Left colon (tissue), 2 donors: ENCODE measurements around the gene REXO4. TPM values are rescaled to one million over a fixed set of nuclear protein-coding genes. Genes with fewer than 3 reads are reported as not detected.

ENCODE experiments used
- ATAC-seq: fragments of 200-7000 bp; cut with Tn5 transposase; one replicate; pipeline ENCODE4 v1.9.1; 2020; ENCODE audit warnings: mild to moderate bottlenecking, moderate library complexity
- DNase-seq, 2 donors: peaks; one replicate each; pipeline ENCODE4 v3.0.0-alpha.2; 2020
- intact Hi-C, 2 donors: fragments of 100-400 bp; cut with DNase I in 1 of 2; cut with micrococcal nuclease in 1 of 2; formaldehyde crosslinking; loops; one replicate each; pipeline versions ENCODE4 v1.11.2 to v1.14.0; 2022; cut with DNase I, micrococcal nuclease
- total RNA-seq, 2 donors: library from RNA; stranded (reverse); fragmentation: NEBNext Ultra II Directional; extraction: Animal tissue kit (Norgen Biotek cat#: 25700); gene quantifications; one replicate each; pipeline ENCODE4 v1.2.1, GENCODE V29; 2021
- donor health status: DM: no; HTN: no; CAD: no.
- donor health status: DM: yes; HTN: yes; CAD: no.

REXO4 gene
- total RNA-seq, 2 donors from 2014 or later: 18.4 to 22.5 TPM

GRCh38 chr9:133359399-133360175 is 58.2 kb downstream of the REXO4 start:
- DNase-seq (no peak), ATAC-seq (no peak)
- intact Hi-C loops: no loop called here

- intact Hi-C loops: no loop called here
- ATAC-seq (no peak), DNase-seq (no peak)
These were observed 60.2 kb downstream of the REXO4 start for GRCh38 chr9:133357656-133358055.

- ATAC-seq (peak; percentile 90), DNase-seq (peak; percentile 85 to 96)
- intact Hi-C loops: no loop called here
These were observed 61.3 kb downstream of the REXO4 start, which contains the start of the genes SURF1 and SURF2 for GRCh38 chr9:133356391-133357091. Gene SURF1, minus strand, starts transcription at chr9:133356487. Its CDS starts 34 bp downstream, at chr9:133356453. Gene SURF2, plus strand, starts transcription at chr9:133356550. Its CDS starts 43 bp downstream, at chr9:133356593.

Other genes with a start within 250 kb of the REXO4 start
- not detected for gene OBP2B, start 208.8 kb downstream of the REXO4 start, total RNA-seq
- 10 to 100 TPM; 77.6 to 95.1 TPM for gene ABO, start 142.8 kb downstream of the REXO4 start, total RNA-seq
- 10 to 100 TPM; 24.1 to 27.8 TPM for gene SURF6, start 81.8 kb downstream of the REXO4 start, total RNA-seq
- gene MED22, start 69.9 kb downstream of the REXO4 start, total RNA-seq: 10 to 100 TPM; 18.8 to 20.3 TPM
- 1,000 to 10,000 TPM; 1,331 to 1,405 TPM for gene RPL7A, start 69.8 kb downstream of the REXO4 start, total RNA-seq
- gene SURF1, start 61.5 kb downstream of the REXO4 start, total RNA-seq: 10 to 100 TPM; 42.0 to 48.2 TPM
- 10 to 100 TPM in 1 of 2 donors, 1 to 10 TPM in 1; 9.5 to 10.9 TPM for gene SURF2, start 61.5 kb downstream of the REXO4 start, total RNA-seq
- 100 to 1,000 TPM; 150 to 169 TPM for gene SURF4, start 42.0 kb downstream of the REXO4 start, total RNA-seq
- gene STKLD1, start 41.6 kb downstream of the REXO4 start, total RNA-seq: under 1 TPM; 0.36 to 0.95 TPM
- gene ADAMTS13, start 4.4 kb upstream of the REXO4 start, total RNA-seq: 1 to 10 TPM; 3.0 to 4.4 TPM
- gene CACFD1, start 42.0 kb upstream of the REXO4 start, total RNA-seq: 10 to 100 TPM; 66.1 to 75.4 TPM
- 1 to 10 TPM; 1.6 to 2.9 TPM for gene SLC2A6, start 61.1 kb upstream of the REXO4 start, total RNA-seq
- not detected for gene MYMK, start 106.9 kb upstream of the REXO4 start, total RNA-seq
- gene ADAMTSL2, start 116.7 kb upstream of the REXO4 start, total RNA-seq: 1 to 10 TPM; 1.2 to 1.3 TPM
- gene FAM163B, start 191.4 kb upstream of the REXO4 start, total RNA-seq: 1 to 10 TPM in 1 of 2 donors, under 1 TPM in 1; 0.27 to 1.2 TPM
- gene DBH, start 218.4 kb upstream of the REXO4 start, total RNA-seq: not detected